OCI-LY1 (cell line): ENCODE results near the gene HEXD.
"Not testable (repeated sequence)": the region's sequence is repeated elsewhere in the genome, so short reads cannot be mapped to it uniquely, and the experiment has no call there.

Source experiments
- CTCF ChIP-seq: fragments of 200-600 bp; sonication (generic), shearing (Covaris generic); IDR thresholded peaks from 2 replicates; pipeline ENCODE4 v1.5.1; 2017; ENCODE audit warnings: mild to moderate bottlenecking, antibody characterized with exemption, low read length, moderate library complexity, mixed read lengths
- EZH2 ChIP-seq: fragments of 200-600 bp; sonication (generic), shearing (Covaris generic); IDR thresholded peaks from 2 replicates; pipeline ENCODE4 v1.8.0; 2017; ENCODE audit warnings: borderline replicate concordance, mixed run types, mild to moderate bottlenecking, antibody characterized with exemption, low read length, moderate library complexity, mixed read lengths

- TF ChIP-seq CTCF, EZH2: not testable (repeated sequence)
Observed at GRCh38 chr17:82373072-82373452, 45.1 kb upstream of the HEXD start.
